Caco-2 (cell line): ENCODE data around the gene PACS1. TPM values are rescaled to one million over a fixed set of nuclear protein-coding genes. Genes with fewer than 3 reads are reported as not detected.

Experiments
- BruUV-seq: library from RNA; stranded (reverse); fragments of 400-500 nt; replicated peaks from 2 replicates; lab custom pipeline; 2021; lab: Mats Ljungman, UMichigan
- CTCF ChIA-PET: fragments of 300-600 bp; sonication (Branson Sonifier 250); formaldehyde crosslinking; loops from one replicate; lab custom pipeline; 2022; ENCODE audit warnings: antibody characterized with exemption; lab: Charles Lee
- POLR2A ChIA-PET: fragments of 300-600 bp; sonication (Branson Sonifier 250); formaldehyde crosslinking; loops from one replicate; lab custom pipeline; 2022; ENCODE audit warnings: antibody characterized with exemption; lab: Charles Lee
- DNase-seq, 2 experiments: peaks; one replicate each; pipeline versions ENCODE4 v3.0.0 to v3.0.0-alpha.2; 2020 to 2022
- H3K27me3 ChIP-seq: replicated peaks from 2 replicates; pipeline ENCODE4 v1.6.0; 2011; ENCODE audit warnings: low read length; ENCODE audit not compliant: control insufficient read depth, insufficient read depth
- H3K36me3 ChIP-seq: 2 replicates; pipeline ENCODE4 v1.5.1; 2011; ENCODE audit warnings: low read length; ENCODE audit not compliant: control insufficient read depth, insufficient read depth
- H3K4me1 ChIP-seq: fragments of 250-450 bp; sonication (Bioruptor Pico); 2 replicates; pipeline ENCODE4 v1.5.1; 2020; ENCODE audit warnings: mild to moderate bottlenecking
- H3K4me3 ChIP-seq: 2 replicates; pipeline ENCODE4 v1.5.1; 2011; ENCODE audit warnings: low read depth, mild to moderate bottlenecking, control low read depth, low read length
- H3K9me3 ChIP-seq: fragments of 250-450 bp; sonication (Bioruptor Pico); 2 replicates; pipeline ENCODE4 v1.5.1; 2020; ENCODE audit warnings: mild to moderate bottlenecking, moderate library complexity
- H3K27ac Mint-ChIP-seq: one replicate; pipeline ENCODE4 v1.8.0; 2022; ENCODE audit warnings: mixed read lengths; ENCODE audit not compliant: unreplicated experiment
- H3K27me3 Mint-ChIP-seq: one replicate; pipeline ENCODE4 v1.8.0; 2022; ENCODE audit warnings: mixed read lengths; ENCODE audit not compliant: insufficient read depth, unreplicated experiment
- H3K36me3 Mint-ChIP-seq: one replicate; pipeline ENCODE4 v1.8.0; 2022; ENCODE audit warnings: mild to moderate bottlenecking, mixed read lengths; ENCODE audit not compliant: insufficient read depth, unreplicated experiment
- H3K4me1 Mint-ChIP-seq: one replicate; pipeline ENCODE4 v1.8.0; 2022; ENCODE audit warnings: low read depth, mixed read lengths; ENCODE audit not compliant: unreplicated experiment
- H3K4me3 Mint-ChIP-seq: one replicate; pipeline ENCODE4 v1.8.0; 2022; ENCODE audit warnings: mild to moderate bottlenecking, moderate library complexity, mixed read lengths; ENCODE audit not compliant: unreplicated experiment
- H3K9me3 Mint-ChIP-seq: one replicate; pipeline ENCODE4 v1.8.0; 2022; ENCODE audit warnings: mixed read lengths; ENCODE audit not compliant: unreplicated experiment
- CTCF ChIP-seq, 2 experiments: fragments of 200-600 bp in 1 of 2; IDR thresholded peaks; 1 replicate in 1 of 2; 2 replicates in 1 of 2; pipeline versions ENCODE4 v1.5.1 to v1.8.0; 2011 to 2022; ENCODE audit warnings: antibody characterized with exemption in 1 of 2, control low read depth in 1 of 2, inconsistent platforms in 1 of 2, low read depth in 1 of 2, low read length in 1 of 2, mild to moderate bottlenecking in 1 of 2, moderate library complexity in 1 of 2; ENCODE audit not compliant: insufficient read depth in 1 of 2, severe bottlenecking in 1 of 2, unreplicated experiment in 1 of 2
- intact Hi-C: fragments of 100-400 bp; cut with micrococcal nuclease; formaldehyde crosslinking; loops from one replicate; pipeline ENCODE4 v1.10.0; 2022; ENCODE audit not compliant: unreplicated experiment
- total RNA-seq: library from RNA; stranded (reverse); gene quantifications from 2 replicates; pipeline ENCODE4 v1.2.3, GENCODE V29; 2022

The PACS1 gene
- total RNA-seq, 1 experiment from 2014 or later, result 82.2 TPM

GRCh38 chr11:66146940-66147339 is 76.9 kb downstream of the PACS1 start:
- H3K27me3 Mint-ChIP-seq, result no peaks in the 10 kb centered on the region
- peaks cover 24% of the 10 kb centered on the region for H3K36me3 Mint-ChIP-seq
- Histone ChIP-seq H3K36me3 (no peaks in the 10 kb centered on the region; the same call in 1 of the 2 replicates), H3K27me3 (no peaks in the 10 kb centered on the region), H3K4me3 (no peak overlapping the region), H3K4me1 (peaks cover 41% of the 10 kb centered on the region), H3K9me3 (peaks cover 9% of the 10 kb centered on the region; the same call in 1 of the 2 replicates)
- peaks cover 33% of the 10 kb centered on the region for H3K4me1 Mint-ChIP-seq
- intact Hi-C loops, result no loop called here
- ChIA-PET CTCF (no interaction called here), POLR2A (no interaction called here)
- peaks cover 17% of the 10 kb centered on the region for H3K9me3 Mint-ChIP-seq
- TF ChIP-seq CTCF (IDR thresholded peaks at IDR 0.05; ENCODE audit: insufficient read depth in 1 of 2, low read depth in 1 of 2, low read length in 1 of 2, severe bottlenecking in 1 of 2, unreplicated experiment in 1 of 2), result no peak
- BruUV-seq, result no TSS peak
- no peak overlapping the region for H3K4me3 Mint-ChIP-seq
- H3K27ac Mint-ChIP-seq, result no peak overlapping the region
- no peak for DNase-seq

- TF ChIP-seq CTCF (IDR thresholded peaks at IDR 0.05; ENCODE audit: insufficient read depth in 1 of 2, low read depth in 1 of 2, low read length in 1 of 2, severe bottlenecking in 1 of 2, unreplicated experiment in 1 of 2), result no peak
- Mint-ChIP-seq H3K36me3 (peaks cover 17% of the 10 kb centered on the region), H3K4me3 (no peak overlapping the region), H3K27ac (no peak overlapping the region), H3K27me3 (no peaks in the 10 kb centered on the region), H3K4me1 (peaks cover 12% of the 10 kb centered on the region), H3K9me3 (peaks cover 17% of the 10 kb centered on the region)
- peaks cover 9% of the 10 kb centered on the region; the same call in 1 of the 2 replicates for H3K9me3 ChIP-seq
- DNase-seq, result no peak
- CTCF ChIA-PET, result no interaction called here
- H3K4me3 ChIP-seq, result no peak overlapping the region
- intact Hi-C loops, result no loop called here
- no TSS peak for BruUV-seq
- H3K36me3 ChIP-seq, result no peaks in the 10 kb centered on the region; the same call in 1 of the 2 replicates
- POLR2A ChIA-PET, result interaction anchor here (0.5 kb wide), 1 partner anchor 433 kb away, joined by 5 read pairs; no protein-coding TSS in a partner anchor
- H3K27me3 ChIP-seq, result no peaks in the 10 kb centered on the region
- peaks cover 16% of the 10 kb centered on the region for H3K4me1 ChIP-seq
Observed at GRCh38 chr11:66150140-66150539, 80.1 kb downstream of the PACS1 start.

GRCh38 chr11:66150725-66151124 is 80.7 kb downstream of the PACS1 start:
- H3K27me3 ChIP-seq, result no peaks in the 10 kb centered on the region
- TF ChIP-seq CTCF (IDR thresholded peaks at IDR 0.05; ENCODE audit: insufficient read depth in 1 of 2, low read depth in 1 of 2, low read length in 1 of 2, severe bottlenecking in 1 of 2, unreplicated experiment in 1 of 2), result no peak
- H3K4me1 ChIP-seq, result peaks cover 12% of the 10 kb centered on the region
- H3K4me1 Mint-ChIP-seq, result peaks cover 13% of the 10 kb centered on the region
- H3K36me3 ChIP-seq, result no peaks in the 10 kb centered on the region; the same call in 1 of the 2 replicates
- POLR2A ChIA-PET, result interaction anchor here (0.5 kb wide), 1 partner anchor 433 kb away, joined by 5 read pairs; no protein-coding TSS in a partner anchor
- H3K27ac Mint-ChIP-seq, result no peak overlapping the region
- CTCF ChIA-PET, result no interaction called here
- peaks cover 13% of the 10 kb centered on the region for H3K36me3 Mint-ChIP-seq
- no peak overlapping the region for H3K4me3 Mint-ChIP-seq
- H3K27me3 Mint-ChIP-seq, result no peaks in the 10 kb centered on the region
- H3K9me3 Mint-ChIP-seq, result peaks cover 17% of the 10 kb centered on the region
- peaks cover 9% of the 10 kb centered on the region; the same call in 1 of the 2 replicates for H3K9me3 ChIP-seq
- H3K4me3 ChIP-seq, result no peak overlapping the region
- intact Hi-C loops, result no loop called here
- no TSS peak for BruUV-seq
- no peak for DNase-seq
